Keratinocyte (primary cell): ENCODE measurements around the gene CCDC68. TPM values are rescaled to one million over a fixed set of nuclear protein-coding genes. Genes with fewer than 3 reads are reported as not detected.
A peak's percentile ranks its signal among the peaks of the same experiment; 100 is the strongest.

Experiments used
- DNase-seq: peaks from one replicate; pipeline ENCODE4 v3.0.0-alpha.2; 2011; ENCODE audit warnings: low read depth, missing footprints, low spot score
- FAIRE-seq: peaks from 2 replicates; lab custom pipeline; 2011; peaks lifted over from hg19 to GRCh38; lab: Jason Lieb, UNC
- H2AFZ ChIP-seq: 2 replicates; pipeline ENCODE4 v1.6.0; 2012; ENCODE audit warnings: low read length, control low read depth, inconsistent platforms; ENCODE audit not compliant: control insufficient read depth
- H3K27ac ChIP-seq: 2 replicates; pipeline ENCODE4 v1.5.1; 2011; ENCODE audit warnings: low read length; ENCODE audit not compliant: control insufficient read depth, insufficient read depth
- H3K27me3 ChIP-seq: 3 replicates; pipeline ENCODE4 v1.6.0; 2011; ENCODE audit warnings: low read length; ENCODE audit not compliant: control insufficient read depth, insufficient read depth; ENCODE audit errors: extremely low read depth
- H3K36me3 ChIP-seq, 2 experiments: 2 replicates in 1 of 2; 3 replicates in 1 of 2; pipeline ENCODE4 v1.5.1; 2011; ENCODE audit warnings: low read length in 2 of 2, mild to moderate bottlenecking in 1 of 2; ENCODE audit not compliant: control insufficient read depth in 2 of 2, insufficient read depth in 2 of 2; ENCODE audit errors: extremely low read depth in 1 of 2
- H3K4me1 ChIP-seq: 3 replicates; pipeline ENCODE4 v1.5.1; 2011; ENCODE audit warnings: low read length; ENCODE audit not compliant: control insufficient read depth, insufficient read depth; ENCODE audit errors: extremely low read depth
- H3K4me2 ChIP-seq: 3 replicates; pipeline ENCODE4 v1.6.0; 2011; ENCODE audit warnings: low read depth, low read length; ENCODE audit not compliant: control insufficient read depth, insufficient read depth; ENCODE audit errors: extremely low read depth
- H3K4me3 ChIP-seq, 3 experiments: fragments of 200-600 bp in 1 of 3; sonication (generic) in 1 of 3; 2 replicates in 2 of 3; 3 replicates in 1 of 3; pipeline ENCODE4 v1.5.1; 2011 to 2016; ENCODE audit warnings: low read length in 3 of 3, mild to moderate bottlenecking in 3 of 3, control low read depth in 2 of 3, inconsistent platforms in 1 of 3, low read depth in 1 of 3, mixed read lengths in 1 of 3, mixed run types in 1 of 3, moderate library complexity in 1 of 3; ENCODE audit not compliant: control insufficient read depth in 2 of 3, insufficient read depth in 2 of 3; ENCODE audit errors: extremely low read depth in 1 of 3
- H3K79me2 ChIP-seq: 2 replicates; pipeline ENCODE4 v1.6.0; 2012; ENCODE audit warnings: low read length; ENCODE audit not compliant: control insufficient read depth, insufficient read depth
- H3K9ac ChIP-seq: 3 replicates; pipeline ENCODE4 v1.6.0; 2011; ENCODE audit warnings: low read length; ENCODE audit not compliant: control insufficient read depth, insufficient read depth; ENCODE audit errors: extremely low read depth
- H3K9me1 ChIP-seq: 3 replicates; pipeline ENCODE4 v1.6.0; 2011; ENCODE audit warnings: low read length; ENCODE audit not compliant: control insufficient read depth, insufficient read depth; ENCODE audit errors: extremely low read depth
- H3K9me3 ChIP-seq: 2 replicates; pipeline ENCODE4 v1.5.1; 2012; ENCODE audit warnings: low read depth, low read length; ENCODE audit not compliant: control insufficient read depth
- H4K20me1 ChIP-seq: 3 replicates; pipeline ENCODE4 v1.6.0; 2011; ENCODE audit warnings: low read length; ENCODE audit not compliant: control insufficient read depth, insufficient read depth; ENCODE audit errors: extremely low read depth
- CTCF ChIP-seq, 3 experiments: IDR thresholded peaks in 1 of 3; conservative IDR thresholded peaks in 1 of 3; optimal IDR thresholded peaks in 1 of 3; 2 replicates in 2 of 3; 3 replicates in 1 of 3; pipeline versions ENCODE3 to v1.5.1; 2011; ENCODE audit warnings: low read length in 3 of 3, mild to moderate bottlenecking in 3 of 3, moderate library complexity in 2 of 3, control low read depth in 1 of 3, inconsistent platforms in 1 of 3; ENCODE audit not compliant: insufficient read depth in 2 of 3; ENCODE audit errors: extremely low read depth in 1 of 3
- EZH2 ChIP-seq: IDR thresholded peaks from one replicate; pipeline ENCODE4 v1.6.1; 2012; ENCODE audit warnings: inconsistent platforms, mild to moderate bottlenecking, low read length, moderate library complexity
- dilution Hi-C: fragments of 300-500 bp; cut with MboI; formaldehyde crosslinking; loops from one replicate; pipeline ENCODE4 v1.7.0; 2020; ENCODE audit warnings: low sequenced_read_pairs; ENCODE audit not compliant: extremely low pct_ligation_motif_present
- polyA plus RNA-seq, 5 experiments: library from polyadenylated mRNA; depleted of rRNA in 3 of 5; stranded (reverse) in 3 of 5; stranded (forward) in 1 of 5; unstranded in 1 of 5; fragments of >200 nt; gene quantifications; 1 replicate in 1 of 5; 2 replicates in 3 of 5; 3 replicates in 1 of 5; pipeline versions ENCODE4 v1.2.1 to v1.2.3, GENCODE V29; 2011 to 2012; ENCODE audit warnings: missing spikeins in 2 of 5, low read depth in 1 of 5, low replicate concordance in 1 of 5

The CCDC68 gene
- polyA plus RNA-seq, 1 donor (not counting 4 experiments of a cell fraction or from before 2014, with no cell fraction given): 2.7 TPM

GRCh38 chr18:54967786-54968185, 8.5 kb upstream of the CCDC68 start:
- no peaks in the 10 kb centered on the region for H3K27me3 ChIP-seq
- DNase-seq (no peak), FAIRE-seq (no peak)
- peak overlapping the region; percentile 16 for H3K9ac ChIP-seq
- H3K9me1 ChIP-seq: no peaks in the 10 kb centered on the region
- H4K20me1 ChIP-seq: no peaks in the 10 kb centered on the region
- TF ChIP-seq EZH2 (no peak), CTCF (optimal IDR thresholded peaks at IDR 0.05 in 1 of 3, IDR thresholded peaks at IDR 0.05 in 1 of 3, conservative IDR thresholded peaks at IDR 0.05 in 1 of 3; ENCODE audit: extremely low read depth in 1 of 3, insufficient read depth in 2 of 3, low read length in 3 of 3) (no peak)
- no peaks in the 10 kb centered on the region for H3K36me3 ChIP-seq
- H3K4me2 ChIP-seq: peak overlapping the region; percentile 39
- peak overlapping the region; percentile 74 for H3K27ac ChIP-seq
- H2AFZ ChIP-seq: peak overlapping the region; percentile 68
- H3K4me1 ChIP-seq: peaks cover 5% of the 10 kb centered on the region
- H3K79me2 ChIP-seq: no peaks in the 10 kb centered on the region
- H3K9me3 ChIP-seq: no peaks in the 10 kb centered on the region
- no peak overlapping the region for H3K4me3 ChIP-seq
- dilution Hi-C loops: no loop called here

- Histone ChIP-seq H4K20me1 (no peaks in the 10 kb centered on the region), H3K4me2 (no peak overlapping the region), H3K9me1 (no peaks in the 10 kb centered on the region), H3K79me2 (no peaks in the 10 kb centered on the region), H3K4me1 (peaks cover 5% of the 10 kb centered on the region), H3K36me3 (no peaks in the 10 kb centered on the region), H2AFZ (no peak overlapping the region), H3K4me3 (no peak overlapping the region), H3K27ac (no peak overlapping the region), H3K9me3 (no peaks in the 10 kb centered on the region), H3K9ac (no peak overlapping the region), H3K27me3 (no peaks in the 10 kb centered on the region)
- no peak for TF ChIP-seq CTCF (optimal IDR thresholded peaks at IDR 0.05 in 1 of 3, IDR thresholded peaks at IDR 0.05 in 1 of 3, conservative IDR thresholded peaks at IDR 0.05 in 1 of 3; ENCODE audit: extremely low read depth in 1 of 3, insufficient read depth in 2 of 3, low read length in 3 of 3)
- no peak for TF ChIP-seq EZH2
- DNase-seq: no peak
- dilution Hi-C loops: no loop called here
- no peak for FAIRE-seq
Observed at GRCh38 chr18:54964741-54965140, 5.5 kb upstream of the CCDC68 start.
